ENCODE results near the gene ANKRD37. TPM values are rescaled to one million over a fixed set of nuclear protein-coding genes. Genes with fewer than 3 reads are reported as not detected.

The ANKRD37 gene
- total and polyA plus RNA-seq, 4 donors: 1.2 to 7.9 (median 3.4) TPM

GRCh38 chr4:185357733-185358440, 38.8 kb upstream of the ANKRD37 start:
- DNase-seq (ENCODE audit: low spot score): no peak
- Histone ChIP-seq H3K9ac (ENCODE audit: low read depth in 1 of 2, low read length in 2 of 2) (no peak overlapping the region), H3K4me3 (ENCODE audit: low read depth in 1 of 3, low read length in 3 of 3) (no peak overlapping the region), H3K27ac (ENCODE audit: low read depth in 1 of 2, low read length in 2 of 2) (no peak overlapping the region), H3K4me1 (ENCODE audit: control insufficient read depth in 4 of 4, insufficient read depth in 4 of 4, low read length in 3 of 4) (peaks cover 4 to 10% (median 8%) of the 10 kb centered on the region in 4 donors), H3K27me3 (ENCODE audit: control insufficient read depth in 4 of 4, insufficient read depth in 4 of 4, low read length in 3 of 4) (no peaks in the 10 kb centered on the region), H3K36me3 (ENCODE audit: control insufficient read depth in 4 of 4, insufficient read depth in 3 of 4, low read depth in 1 of 4, low read length in 3 of 4) (peaks cover 0 to 8% (median 2%) of the 10 kb centered on the region in 4 donors), H3K9me3 (ENCODE audit: control insufficient read depth in 4 of 4, low read length in 3 of 4) (no peaks in the 10 kb centered on the region)
- TF ChIP-seq RAD21 (IDR thresholded peaks at IDR 0.05) (no peak), ATF3 (IDR thresholded peaks at IDR 0.05) (no peak), YY1 (IDR thresholded peaks at IDR 0.05) (no peak), EGR1 (IDR thresholded peaks at IDR 0.05; ENCODE audit: low read depth in 2 of 2) (no peak), FOXA2 (IDR thresholded peaks at IDR 0.05) (no peak), MAX (IDR thresholded peaks at IDR 0.05) (no peak), TAF1 (conservative IDR thresholded peaks at IDR 0.05) (no peak), SP1 (IDR thresholded peaks at IDR 0.05) (no peak), RXRA (IDR thresholded peaks at IDR 0.05) (no peak), NR2F2 (IDR thresholded peaks at IDR 0.05) (no peak), HNF4G (IDR thresholded peaks at IDR 0.05) (no peak), FOXA1 (IDR thresholded peaks at IDR 0.05) (no peak), GABPA (IDR thresholded peaks at IDR 0.05 in 1 of 2, conservative IDR thresholded peaks at IDR 0.05 in 1 of 2) (no peak), HNF4A (conservative IDR thresholded peaks at IDR 0.05) (no peak)
- TF ChIP-seq, protein P1, sequence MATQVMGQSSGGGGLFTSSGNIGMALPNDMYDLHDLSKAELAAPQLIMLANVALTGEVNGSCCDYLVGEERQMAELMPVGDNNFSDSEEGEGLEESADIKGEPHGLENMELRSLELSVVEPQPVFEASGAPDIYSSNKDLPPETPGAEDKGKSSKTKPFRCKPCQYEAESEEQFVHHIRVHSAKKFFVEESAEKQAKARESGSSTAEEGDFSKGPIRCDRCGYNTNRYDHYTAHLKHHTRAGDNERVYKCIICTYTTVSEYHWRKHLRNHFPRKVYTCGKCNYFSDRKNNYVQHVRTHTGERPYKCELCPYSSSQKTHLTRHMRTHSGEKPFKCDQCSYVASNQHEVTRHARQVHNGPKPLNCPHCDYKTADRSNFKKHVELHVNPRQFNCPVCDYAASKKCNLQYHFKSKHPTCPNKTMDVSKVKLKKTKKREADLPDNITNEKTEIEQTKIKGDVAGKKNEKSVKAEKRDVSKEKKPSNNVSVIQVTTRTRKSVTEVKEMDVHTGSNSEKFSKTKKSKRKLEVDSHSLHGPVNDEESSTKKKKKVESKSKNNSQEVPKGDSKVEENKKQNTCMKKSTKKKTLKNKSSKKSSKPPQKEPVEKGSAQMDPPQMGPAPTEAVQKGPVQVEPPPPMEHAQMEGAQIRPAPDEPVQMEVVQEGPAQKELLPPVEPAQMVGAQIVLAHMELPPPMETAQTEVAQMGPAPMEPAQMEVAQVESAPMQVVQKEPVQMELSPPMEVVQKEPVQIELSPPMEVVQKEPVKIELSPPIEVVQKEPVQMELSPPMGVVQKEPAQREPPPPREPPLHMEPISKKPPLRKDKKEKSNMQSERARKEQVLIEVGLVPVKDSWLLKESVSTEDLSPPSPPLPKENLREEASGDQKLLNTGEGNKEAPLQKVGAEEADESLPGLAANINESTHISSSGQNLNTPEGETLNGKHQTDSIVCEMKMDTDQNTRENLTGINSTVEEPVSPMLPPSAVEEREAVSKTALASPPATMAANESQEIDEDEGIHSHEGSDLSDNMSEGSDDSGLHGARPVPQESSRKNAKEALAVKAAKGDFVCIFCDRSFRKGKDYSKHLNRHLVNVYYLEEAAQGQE (IDR thresholded peaks at IDR 0.05): no peak
- TF ChIP-seq, protein P2, sequence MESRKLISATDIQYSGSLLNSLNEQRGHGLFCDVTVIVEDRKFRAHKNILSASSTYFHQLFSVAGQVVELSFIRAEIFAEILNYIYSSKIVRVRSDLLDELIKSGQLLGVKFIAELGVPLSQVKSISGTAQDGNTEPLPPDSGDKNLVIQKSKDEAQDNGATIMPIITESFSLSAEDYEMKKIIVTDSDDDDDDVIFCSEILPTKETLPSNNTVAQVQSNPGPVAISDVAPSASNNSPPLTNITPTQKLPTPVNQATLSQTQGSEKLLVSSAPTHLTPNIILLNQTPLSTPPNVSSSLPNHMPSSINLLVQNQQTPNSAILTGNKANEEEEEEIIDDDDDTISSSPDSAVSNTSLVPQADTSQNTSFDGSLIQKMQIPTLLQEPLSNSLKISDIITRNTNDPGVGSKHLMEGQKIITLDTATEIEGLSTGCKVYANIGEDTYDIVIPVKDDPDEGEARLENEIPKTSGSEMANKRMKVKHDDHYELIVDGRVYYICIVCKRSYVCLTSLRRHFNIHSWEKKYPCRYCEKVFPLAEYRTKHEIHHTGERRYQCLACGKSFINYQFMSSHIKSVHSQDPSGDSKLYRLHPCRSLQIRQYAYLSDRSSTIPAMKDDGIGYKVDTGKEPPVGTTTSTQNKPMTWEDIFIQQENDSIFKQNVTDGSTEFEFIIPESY (IDR thresholded peaks at IDR 0.05): no peak
- TF ChIP-seq, protein P3, sequence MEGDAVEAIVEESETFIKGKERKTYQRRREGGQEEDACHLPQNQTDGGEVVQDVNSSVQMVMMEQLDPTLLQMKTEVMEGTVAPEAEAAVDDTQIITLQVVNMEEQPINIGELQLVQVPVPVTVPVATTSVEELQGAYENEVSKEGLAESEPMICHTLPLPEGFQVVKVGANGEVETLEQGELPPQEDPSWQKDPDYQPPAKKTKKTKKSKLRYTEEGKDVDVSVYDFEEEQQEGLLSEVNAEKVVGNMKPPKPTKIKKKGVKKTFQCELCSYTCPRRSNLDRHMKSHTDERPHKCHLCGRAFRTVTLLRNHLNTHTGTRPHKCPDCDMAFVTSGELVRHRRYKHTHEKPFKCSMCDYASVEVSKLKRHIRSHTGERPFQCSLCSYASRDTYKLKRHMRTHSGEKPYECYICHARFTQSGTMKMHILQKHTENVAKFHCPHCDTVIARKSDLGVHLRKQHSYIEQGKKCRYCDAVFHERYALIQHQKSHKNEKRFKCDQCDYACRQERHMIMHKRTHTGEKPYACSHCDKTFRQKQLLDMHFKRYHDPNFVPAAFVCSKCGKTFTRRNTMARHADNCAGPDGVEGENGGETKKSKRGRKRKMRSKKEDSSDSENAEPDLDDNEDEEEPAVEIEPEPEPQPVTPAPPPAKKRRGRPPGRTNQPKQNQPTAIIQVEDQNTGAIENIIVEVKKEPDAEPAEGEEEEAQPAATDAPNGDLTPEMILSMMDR (IDR thresholded peaks at IDR 0.05; ENCODE audit: low read depth, low read length, missing input control): no peak
- WGBS: 91% methylated on average over 7 of the region's 7 CpGs
